Measurements from ENCODE around the gene CAPN10.

- TF ChIP-seq POLR2AphosphoS5 (IDR thresholded peaks at IDR 0.05) (no peak), CTCF (IDR thresholded peaks at IDR 0.05) (no peak)
Measured at GRCh38 chr2:240571314-240571973, 15.1 kb upstream of the CAPN10 start.

Data from breast epithelium (tissue), 3 donors.